GM04503 (cell line): ENCODE measurements around the gene MYOM3.

Source experiments
- DNase-seq: peaks from one replicate; pipeline ENCODE4 v3.0.0-alpha.2; 2012; ENCODE audit warnings: low read depth

The MYOM3 gene

GRCh38 chr1:24111996-24112779, at the start of gene MYOM3:
Gene MYOM3 (minus strand): TSS chr1:24112135. CDS start chr1:24108636, 3,499 bp downstream.
- no peak for DNase-seq

GRCh38 chr1:24161270-24161669, 49.3 kb upstream of the MYOM3 start:
- no peak for DNase-seq

- no peak for DNase-seq
These were observed 47.4 kb upstream of the MYOM3 start for GRCh38 chr1:24159366-24159765.

GRCh38 chr1:24157918-24158481, 46.1 kb upstream of the MYOM3 start:
- DNase-seq = no peak

- DNase-seq = no peak
These were observed 44.8 kb upstream of the MYOM3 start for GRCh38 chr1:24156542-24157260.

- no peak for DNase-seq
These were observed 43.3 kb upstream of the MYOM3 start for GRCh38 chr1:24155011-24155782.

- no peak for DNase-seq
These were observed 42.3 kb upstream of the MYOM3 start for GRCh38 chr1:24154215-24154614.

- DNase-seq = no peak
These were observed 40.9 kb upstream of the MYOM3 start for GRCh38 chr1:24152631-24153494.

GRCh38 chr1:24151175-24151533, 39.2 kb upstream of the MYOM3 start:
- no peak for DNase-seq

GRCh38 chr1:24150234-24151174, 38.6 kb upstream of the MYOM3 start:
- DNase-seq = no peak

- DNase-seq = no peak
These were observed 37.9 kb upstream of the MYOM3 start for GRCh38 chr1:24149866-24150233.

- no peak for DNase-seq
These were observed 35.9 kb upstream of the MYOM3 start for GRCh38 chr1:24147816-24148215.

- DNase-seq = no peak
These were observed 35.3 kb upstream of the MYOM3 start for GRCh38 chr1:24147194-24147593.

GRCh38 chr1:24142546-24143534, 30.9 kb upstream of the MYOM3 start, which contains the start of gene IL22RA1:
Gene IL22RA1 (minus strand): TSS chr1:24143140. CDS start chr1:24143082, 58 bp downstream.
- DNase-seq = no peak

GRCh38 chr1:24141311-24141997, 29.5 kb upstream of the MYOM3 start:
- no peak for DNase-seq

- DNase-seq = no peak
These were observed 28.8 kb upstream of the MYOM3 start for GRCh38 chr1:24140741-24141181.

- no peak for DNase-seq
These were observed 28.0 kb upstream of the MYOM3 start for GRCh38 chr1:24139841-24140425.

- DNase-seq = no peak
These were observed 27.2 kb upstream of the MYOM3 start for GRCh38 chr1:24139222-24139489.
